Tibial nerve (tissue), 4 donors: ENCODE results near the gene KANK2. TPM values are rescaled to one million over a fixed set of nuclear protein-coding genes. Genes with fewer than 3 reads are reported as not detected.
"Not testable (repeated sequence)": the region's sequence is repeated elsewhere in the genome, so short reads cannot be mapped to it uniquely, and the experiment has no call there.

Experiments used
- DNase-seq, 2 donors: peaks; one replicate each; pipeline ENCODE4 v3.0.0-alpha.2; 2019; ENCODE audit warnings: low spot score in 2 of 2
- H3K27ac ChIP-seq, 4 donors: fragments of 200-600 bp; sonication (generic) in 3 of 4; one replicate each; pipeline ENCODE4 v1.5.1; 2017 to 2019; ENCODE audit warnings: mild to moderate bottlenecking in 1 of 4
- H3K27me3 ChIP-seq, 2 donors: fragments of 200-600 bp; sonication (generic) in 1 of 2; one replicate each; pipeline versions ENCODE4 v1.5.1 to v1.6.0; 2017 to 2019
- H3K36me3 ChIP-seq, 3 donors: fragments of 200-600 bp; sonication (generic); one replicate each; pipeline ENCODE4 v1.5.1; 2018 to 2019
- H3K4me1 ChIP-seq, 4 donors: fragments of 200-600 bp; sonication (generic) in 3 of 4; one replicate each; pipeline ENCODE4 v1.5.1; 2017 to 2019
- H3K4me3 ChIP-seq, 4 donors: fragments of 200-600 bp; sonication (generic) in 3 of 4; one replicate each; pipeline ENCODE4 v1.5.1; 2017 to 2019; ENCODE audit warnings: mild to moderate bottlenecking in 1 of 4, moderate library complexity in 1 of 4
- H3K9me3 ChIP-seq, 4 donors: fragments of 200-600 bp; sonication (generic) in 3 of 4; one replicate each; pipeline ENCODE4 v1.5.1; 2017 to 2019
- CTCF ChIP-seq, 5 experiments: fragments of 200-600 bp in 3 of 5; fragments of 450-650 bp in 2 of 5; sonication (generic) in 3 of 5; IDR thresholded peaks; one replicate each; pipeline ENCODE4 v1.5.1; 2016 to 2019; ENCODE audit warnings: antibody characterized with exemption in 5 of 5, mild to moderate bottlenecking in 3 of 5, moderate library complexity in 2 of 5
- EP300 ChIP-seq, 2 donors: sonication (generic); formaldehyde crosslinking; IDR thresholded peaks; one replicate each; pipeline ENCODE4 v1.6.1; 2017; ENCODE audit warnings: antibody characterized with exemption in 2 of 2, mild to moderate bottlenecking in 1 of 2
- POLR2A ChIP-seq, 2 donors: fragments of 450-650 bp; IDR thresholded peaks; one replicate each; pipeline ENCODE4 v1.6.1; 2017; ENCODE audit warnings: antibody characterized with exemption in 2 of 2, mild to moderate bottlenecking in 2 of 2, moderate library complexity in 2 of 2
- WGBS, 2 donors: methylation state at CpG; one replicate each; pipeline ENCODE4 v1.1.5; 2018; 5-methylcytosine and 5-hydroxymethylcytosine counted together
- total RNA-seq, 4 donors: library from RNA; depleted of rRNA; stranded (reverse); fragments of >200 nt; gene quantifications; one replicate each; pipeline ENCODE4 v1.1.0, GENCODE V29; 2016

KANK2 gene
- total RNA-seq, 4 donors from 2014 or later, result 355 to 752 (median 582) TPM

DNA sequence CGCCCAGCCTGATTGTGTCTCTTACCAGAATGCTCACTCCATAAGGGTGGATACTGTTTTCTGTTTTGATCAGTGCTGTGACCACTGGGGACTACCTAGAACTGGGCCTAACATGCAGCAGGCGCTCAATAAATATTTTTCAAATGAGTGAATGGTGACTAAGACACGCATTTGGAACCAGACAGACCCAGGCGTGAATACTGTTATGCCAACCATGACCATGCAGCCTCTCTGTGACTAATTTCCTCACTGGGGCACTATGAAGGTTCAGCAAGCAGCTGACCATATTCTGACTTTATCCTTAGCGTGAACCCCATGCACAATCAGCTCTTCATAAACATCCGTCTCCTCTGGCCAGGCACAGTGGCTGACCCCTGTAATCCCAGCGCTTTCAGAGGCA is 28.8 kb downstream of the KANK2 start:
- WGBS, 2 donors, result 72 to 78% methylated on average over 7 of the region's 7 CpGs
- no peak for DNase-seq
- TF ChIP-seq POLR2A (IDR thresholded peaks at IDR 0.05), result no peak
- no peak for TF ChIP-seq CTCF (IDR thresholded peaks at IDR 0.05)
- TF ChIP-seq EP300 (IDR thresholded peaks at IDR 0.05), result no peak
- Histone ChIP-seq H3K27me3 (no peaks in the 10 kb centered on the region), H3K9me3 (no peaks in the 10 kb centered on the region), H3K4me3 (no peak overlapping the region), H3K27ac (peak overlapping the region in 2 of 4 donors; percentile 54 to 90), H3K36me3 (peaks cover 0 to 79% (median 21%) of the 10 kb centered on the region in 3 donors), H3K4me1 (peaks cover 0 to 37% (median 28%) of the 10 kb centered on the region in 4 donors)

DNA sequence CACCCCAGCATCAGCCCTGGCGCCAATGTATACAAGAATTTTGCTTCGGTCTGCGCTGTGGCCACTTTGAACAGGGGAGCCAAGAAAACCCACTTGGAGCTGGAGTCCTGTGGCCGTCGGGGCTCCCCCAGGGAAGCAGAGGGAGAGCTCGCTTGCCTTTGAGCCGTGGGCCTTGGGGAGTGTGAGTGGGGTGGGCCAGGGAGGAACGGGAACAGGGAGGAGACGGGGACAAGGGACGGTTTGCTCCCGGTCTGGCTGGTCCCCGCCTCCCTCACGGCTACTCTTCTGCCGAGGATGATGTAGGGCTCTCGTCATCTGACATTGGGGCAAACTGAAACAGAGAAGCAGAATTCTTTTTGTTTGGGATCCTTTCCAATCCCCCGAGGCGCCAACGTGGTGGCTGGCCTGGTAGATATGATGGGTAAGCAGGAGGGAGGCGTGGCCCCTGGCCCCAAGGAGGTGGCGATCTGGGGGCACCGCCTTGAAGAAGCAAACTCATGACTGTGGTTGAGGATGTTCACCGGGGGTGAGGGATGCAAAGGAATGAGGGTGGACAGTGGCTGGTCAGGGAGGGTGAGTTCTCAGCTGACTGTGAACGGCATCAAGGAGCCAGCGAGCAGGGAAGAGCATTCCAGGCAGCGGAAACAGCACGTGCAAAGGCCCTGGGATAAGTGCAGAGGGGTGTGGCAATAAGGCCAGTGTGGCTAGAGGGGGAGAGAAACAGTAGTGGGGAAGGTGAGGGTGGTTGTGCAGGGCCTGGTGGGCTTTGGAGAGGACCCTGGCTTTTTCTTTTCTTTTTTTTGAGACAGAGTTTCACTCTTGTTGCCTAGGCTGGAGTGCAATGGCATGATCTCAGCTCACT is 30.8 kb downstream of the KANK2 start:
- no peaks in the 10 kb centered on the region for H3K9me3 ChIP-seq
- H3K4me3 ChIP-seq, result no peak overlapping the region
- no peaks in the 10 kb centered on the region for H3K27me3 ChIP-seq
- 51 to 53% methylated on average over 26 of the region's 26 CpGs for WGBS, 2 donors
- peak overlapping the region; percentile 75 to 97 (median 86) for H3K27ac ChIP-seq
- TF ChIP-seq POLR2A (IDR thresholded peaks at IDR 0.05) (no peak), EP300 (IDR thresholded peaks at IDR 0.05) (peak in 1 of 2 donors; percentile 47)
- peaks cover 0 to 61% (median 21%) of the 10 kb centered on the region in 3 donors for H3K36me3 ChIP-seq
- DNase-seq, result peak in 1 of 2 donors; percentile 34
- H3K4me1 ChIP-seq, result peaks cover 0 to 44% (median 31%) of the 10 kb centered on the region in 4 donors

DNA sequence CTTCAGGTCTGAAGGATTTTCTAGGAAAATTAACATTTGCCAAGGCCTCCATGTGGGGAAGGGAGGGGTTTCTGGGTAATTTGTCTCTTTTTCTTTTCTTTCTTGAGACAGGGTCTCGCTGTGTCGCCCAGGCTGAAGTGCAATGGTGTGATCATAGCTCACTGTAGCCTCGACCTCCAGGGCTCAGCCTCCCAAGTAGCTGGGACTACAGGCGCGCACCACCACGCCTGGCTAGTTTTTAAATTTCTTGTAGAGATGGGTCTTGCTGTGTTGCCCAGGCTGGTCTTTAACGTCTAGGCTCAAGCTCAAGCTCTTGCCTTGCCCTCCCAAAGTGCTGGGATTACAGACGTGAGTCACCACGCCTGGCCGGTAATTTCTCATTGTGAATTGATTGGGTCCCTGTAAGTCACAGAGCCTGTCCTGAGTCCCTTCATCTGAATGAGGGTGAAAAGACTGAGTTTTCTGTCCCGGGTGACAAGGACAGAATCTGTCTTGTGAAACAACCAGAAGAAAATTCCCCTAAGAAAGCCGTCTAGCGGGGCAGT is 31.8 kb downstream of the KANK2 start:
- Histone ChIP-seq H3K36me3 (peaks cover 0 to 52% (median 15%) of the 10 kb centered on the region in 3 donors), H3K27ac (peak overlapping the region; percentile 75 to 97 (median 86)), H3K27me3 (no peaks in the 10 kb centered on the region), H3K4me3 (peak overlapping the region in 1 of 4 donors; percentile 14), H3K4me1 (peaks cover 0 to 44% (median 31%) of the 10 kb centered on the region in 4 donors), H3K9me3 (peaks cover 0 to 8% (median 1%) of the 10 kb centered on the region in 4 donors)
- DNase-seq, result no peak
- WGBS, 2 donors, result 56 to 63% methylated on average over 13 of the region's 13 CpGs
- no peak for TF ChIP-seq EP300 (IDR thresholded peaks at IDR 0.05)
- TF ChIP-seq CTCF (IDR thresholded peaks at IDR 0.05), result no peak
- no peak for TF ChIP-seq POLR2A (IDR thresholded peaks at IDR 0.05)

GRCh38 chr19:11164879-11165406 is 32.4 kb downstream of the KANK2 start:
- TF ChIP-seq POLR2A (IDR thresholded peaks at IDR 0.05) (peak in 1 of 2 donors; percentile 22), EP300 (IDR thresholded peaks at IDR 0.05) (peak; percentile 15 to 87), CTCF (IDR thresholded peaks at IDR 0.05) (no peak)
- H3K4me1 ChIP-seq, result peaks cover 0 to 48% (median 31%) of the 10 kb centered on the region in 4 donors
- H3K36me3 ChIP-seq, result peaks cover 0 to 46% (median 8%) of the 10 kb centered on the region in 3 donors
- WGBS, 2 donors, result 24 to 29% methylated on average over 16 to 17 of the region's 17 CpGs
- peaks cover 0 to 14% (median 2%) of the 10 kb centered on the region in 4 donors for H3K9me3 ChIP-seq
- H3K27me3 ChIP-seq, result no peaks in the 10 kb centered on the region
- peak overlapping the region in 2 of 4 donors; percentile 2 to 14 for H3K4me3 ChIP-seq
- peak overlapping the region; percentile 75 to 97 (median 86) for H3K27ac ChIP-seq
- DNase-seq, result peak; percentile 75 to 77

- 58 to 64% methylated on average over 11 of the region's 11 CpGs for WGBS, 2 donors
- Histone ChIP-seq H3K4me3 (peak overlapping the region in 2 of 4 donors; percentile 2 to 14), H3K9me3 (peaks cover 0 to 14% (median 2%) of the 10 kb centered on the region in 4 donors), H3K4me1 (peaks cover 0 to 55% (median 31%) of the 10 kb centered on the region in 4 donors), H3K27ac (peak overlapping the region; percentile 75 to 97 (median 86)), H3K36me3 (peaks cover 0 to 39% (median 6%) of the 10 kb centered on the region in 3 donors), H3K27me3 (no peaks in the 10 kb centered on the region)
- no peak for TF ChIP-seq CTCF (IDR thresholded peaks at IDR 0.05)
- no peak for TF ChIP-seq POLR2A (IDR thresholded peaks at IDR 0.05)
- TF ChIP-seq EP300 (IDR thresholded peaks at IDR 0.05), result no peak
- DNase-seq, result no peak
These were observed 33.0 kb downstream of the KANK2 start for GRCh38 chr19:11164296-11164695.

- Histone ChIP-seq H3K9me3 (peaks cover 0 to 14% (median 2%) of the 10 kb centered on the region in 4 donors), H3K4me1 (peaks cover 0 to 64% (median 22%) of the 10 kb centered on the region in 4 donors), H3K27ac (peak overlapping the region in 2 of 4 donors; percentile 63 to 65)
- 96 to 97% methylated on average over 2 of the region's 2 CpGs for WGBS, 2 donors
- DNase-seq, H3K36me3 ChIP-seq, H3K4me3 ChIP-seq, H3K27me3 ChIP-seq: not testable (repeated sequence)
These were observed 36.9 kb downstream of the KANK2 start for GRCh38 chr19:11160440-11160768.
